H9 (cell line): ENCODE results near the gene TTR. TPM values are rescaled to one million over a fixed set of nuclear protein-coding genes. Genes with fewer than 3 reads are reported as not detected.

Experiments
- DNase-seq: peaks from one replicate; pipeline ENCODE4 v3.0.0-alpha.2; 2017
- H2AFZ ChIP-seq: one replicate; pipeline ENCODE4 v1.6.1; 2013; ENCODE audit warnings: mild to moderate bottlenecking, low read length, control low read depth, moderate library complexity
- H2AK5ac ChIP-seq: 2 replicates; pipeline ENCODE4 v1.6.1; 2013; ENCODE audit warnings: low read length, control low read depth, mixed read lengths; ENCODE audit not compliant: insufficient read length
- H2BK120ac ChIP-seq: one replicate; pipeline ENCODE4 v1.6.1; 2013; ENCODE audit warnings: low read depth, mild to moderate bottlenecking, low read length, control low read depth, inconsistent platforms; ENCODE audit not compliant: poor library complexity, severe bottlenecking
- H2BK12ac ChIP-seq: 2 replicates; pipeline ENCODE4 v1.6.1; 2013; ENCODE audit warnings: low read length, control low read depth, mixed read lengths, low read depth; ENCODE audit not compliant: insufficient read length
- H2BK15ac ChIP-seq: 2 replicates; pipeline ENCODE4 v1.6.1; 2013; ENCODE audit warnings: low read depth, low read length, control low read depth
- H2BK20ac ChIP-seq: one replicate; pipeline ENCODE4 v1.6.1; 2013; ENCODE audit warnings: low read depth, mild to moderate bottlenecking, low read length, control low read depth, inconsistent platforms; ENCODE audit not compliant: poor library complexity, severe bottlenecking
- H2BK5ac ChIP-seq: 2 replicates; pipeline ENCODE4 v1.6.1; 2013; ENCODE audit warnings: low read length, control low read depth, mixed read lengths; ENCODE audit not compliant: insufficient read length
- H3K14ac ChIP-seq: 2 replicates; pipeline ENCODE4 v1.6.1; 2013; ENCODE audit warnings: low read length, control low read depth; ENCODE audit not compliant: insufficient read depth
- H3K18ac ChIP-seq: 2 replicates; pipeline ENCODE4 v1.6.1; 2013; ENCODE audit warnings: low read depth, mild to moderate bottlenecking, mixed read lengths, low read length, control low read depth; ENCODE audit not compliant: insufficient read length
- H3K23ac ChIP-seq: 2 replicates; pipeline ENCODE4 v1.6.1; 2013; ENCODE audit warnings: low read length, control low read depth, mixed read lengths, low read depth; ENCODE audit not compliant: insufficient read length
- H3K23me2 ChIP-seq: 2 replicates; pipeline ENCODE4 v1.6.1; 2013; ENCODE audit warnings: low read depth, mild to moderate bottlenecking, mixed read lengths, low read length, control low read depth; ENCODE audit not compliant: insufficient read length, poor library complexity, severe bottlenecking
- H3K27ac ChIP-seq: 2 replicates; pipeline ENCODE4 v1.5.1; 2013; ENCODE audit warnings: low read length, control low read depth, mixed read lengths, low read depth; ENCODE audit not compliant: insufficient read length
- H3K27me3 ChIP-seq: 2 replicates; pipeline ENCODE4 v1.6.1; 2013; ENCODE audit warnings: low read length, control low read depth, inconsistent platforms; ENCODE audit not compliant: insufficient read depth
- H3K4ac ChIP-seq: 2 replicates; pipeline ENCODE4 v1.6.1; 2013; ENCODE audit warnings: low read depth, mild to moderate bottlenecking, control low read depth, inconsistent platforms, low read length, moderate library complexity
- H3K4me1 ChIP-seq: 2 replicates; pipeline ENCODE4 v1.6.1; 2013; ENCODE audit warnings: low read length, control low read depth, inconsistent platforms; ENCODE audit not compliant: insufficient read depth
- H3K4me2 ChIP-seq: 2 replicates; pipeline ENCODE4 v1.6.1; 2013; ENCODE audit warnings: low read length, control low read depth, mixed read lengths; ENCODE audit not compliant: insufficient read length, insufficient read depth
- H3K56ac ChIP-seq: 2 replicates; pipeline ENCODE4 v1.6.1; 2013; ENCODE audit warnings: low read depth, mild to moderate bottlenecking, mixed read lengths, low read length, control low read depth; ENCODE audit not compliant: insufficient read length
- H3K79me1 ChIP-seq: 2 replicates; pipeline ENCODE4 v1.6.1; 2013; ENCODE audit warnings: low read depth, mild to moderate bottlenecking, moderate library complexity, low read length, control low read depth, inconsistent platforms; ENCODE audit not compliant: insufficient read depth, poor library complexity, severe bottlenecking
- H3K79me2 ChIP-seq: 2 replicates; pipeline ENCODE4 v1.6.1; 2013; ENCODE audit warnings: low read length, control low read depth, inconsistent platforms; ENCODE audit not compliant: insufficient read depth
- H3K9ac ChIP-seq: 2 replicates; pipeline ENCODE4 v1.6.1; 2013; ENCODE audit warnings: low read length, control low read depth, mixed read lengths; ENCODE audit not compliant: insufficient read length; ENCODE audit errors: extremely low read depth
- H3K9me3 ChIP-seq: one replicate; pipeline ENCODE4 v1.6.1; 2013; ENCODE audit warnings: low read depth, low read length, inconsistent platforms; ENCODE audit not compliant: control insufficient read depth
- H3T11ph ChIP-seq: one replicate; pipeline ENCODE4 v1.6.1; 2013; ENCODE audit warnings: mild to moderate bottlenecking, low read length, control low read depth, inconsistent platforms
- H4K20me1 ChIP-seq: one replicate; pipeline ENCODE4 v1.6.1; 2013; ENCODE audit not compliant: control insufficient read depth, insufficient read length, insufficient read depth
- H4K5ac ChIP-seq: 2 replicates; pipeline ENCODE4 v1.6.1; 2013; ENCODE audit warnings: low read depth, mild to moderate bottlenecking, mixed read lengths, low read length, control low read depth; ENCODE audit not compliant: insufficient read length
- H4K8ac ChIP-seq: replicated peaks from 2 replicates; pipeline ENCODE4 v1.6.1; 2013; ENCODE audit warnings: low read length, control low read depth, mixed read lengths, low read depth; ENCODE audit not compliant: insufficient read length
- H4K91ac ChIP-seq: 2 replicates; pipeline ENCODE4 v1.6.1; 2013; ENCODE audit warnings: low read depth, mild to moderate bottlenecking, moderate library complexity, mixed read lengths, low read length, control low read depth; ENCODE audit not compliant: insufficient read length
- H3K27ac Mint-ChIP-seq, 3 experiments: 2 replicates in 2 of 3; 3 replicates in 1 of 3; pipeline ENCODE4 v1.8.0; 2020 to 2021; ENCODE audit warnings: mixed read lengths in 3 of 3, mild to moderate bottlenecking in 1 of 3, moderate library complexity in 1 of 3
- H3K27me3 Mint-ChIP-seq: 2 replicates; pipeline ENCODE4 v1.8.0; 2021; ENCODE audit warnings: low read depth, mild to moderate bottlenecking, moderate library complexity, mixed read lengths
- H3K36me3 Mint-ChIP-seq, 3 experiments: 2 replicates in 2 of 3; 3 replicates in 1 of 3; pipeline ENCODE4 v1.8.0; 2020 to 2021; ENCODE audit warnings: low read depth in 3 of 3, mixed read lengths in 3 of 3; ENCODE audit not compliant: insufficient read depth in 1 of 3
- H3K4me1 Mint-ChIP-seq, 2 experiments: 2 replicates each; pipeline ENCODE4 v1.8.0; 2020; ENCODE audit warnings: mixed read lengths in 2 of 2
- H3K4me3 Mint-ChIP-seq, 2 experiments: 2 replicates in 1 of 2; 3 replicates in 1 of 2; pipeline ENCODE4 v1.8.0; 2020 to 2021; ENCODE audit warnings: mild to moderate bottlenecking in 2 of 2, mixed read lengths in 2 of 2, moderate library complexity in 1 of 2
- H3K9me3 Mint-ChIP-seq, 2 experiments: 2 replicates in 1 of 2; 3 replicates in 1 of 2; pipeline ENCODE4 v1.8.0; 2020; ENCODE audit warnings: mild to moderate bottlenecking in 2 of 2, mixed read lengths in 2 of 2, moderate library complexity in 1 of 2
- CTCF ChIP-seq: fragments of 200-600 bp; sonication (generic); conservative IDR thresholded peaks from 3 replicates; pipeline ENCODE4 v1.8.0; 2021; ENCODE audit warnings: antibody characterized with exemption, mild to moderate bottlenecking
- WGBS: extraction: QIAGEN DNeasy Blood & Tissue Kit; methylation state at CpG from one replicate; pipeline ENCODE4 v1.1.7; 2013; ENCODE audit warnings: missing lambda C conversion rate, low lambda C conversion rate, mixed read lengths; ENCODE audit not compliant: insufficient read length; ENCODE audit errors: extremely low coverage; 5-methylcytosine and 5-hydroxymethylcytosine counted together
- total RNA-seq: library from RNA; stranded (reverse); gene quantifications from 2 replicates; pipeline ENCODE4 v1.2.1, GENCODE V29; 2021

The TTR gene
- total RNA-seq, 1 experiment from 2014 or later = not detected

DNA sequence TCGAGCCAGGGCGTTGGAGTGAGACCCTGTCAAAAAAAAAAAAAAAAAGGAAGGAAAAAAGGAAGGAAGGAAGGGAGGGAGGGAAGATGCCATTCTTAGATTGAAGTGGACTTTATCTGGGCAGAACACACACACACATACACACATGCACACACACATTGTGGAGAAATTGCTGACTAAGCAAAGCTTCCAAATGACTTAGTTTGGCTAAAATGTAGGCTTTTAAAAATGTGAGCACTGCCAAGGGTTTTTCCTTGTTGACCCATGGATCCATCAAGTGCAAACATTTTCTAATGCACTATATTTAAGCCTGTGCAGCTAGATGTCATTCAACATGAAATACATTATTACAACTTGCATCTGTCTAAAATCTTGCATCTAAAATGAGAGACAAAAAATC is 564 bp upstream of the TTR start:
- Mint-ChIP-seq H3K27me3 (no peaks in the 10 kb centered on the region), H3K9me3 (no peaks in the 10 kb centered on the region), H3K36me3 (no peaks in the 10 kb centered on the region), H3K4me3 (no peak overlapping the region), H3K27ac (no peak overlapping the region), H3K4me1 (peaks cover 0 to 2% of the 10 kb centered on the region in 2 experiments; a peak in 1 of 4 replicates)
- Histone ChIP-seq H3T11ph (no peak overlapping the region), H4K8ac (no peak overlapping the region), H2BK15ac (no peak overlapping the region), H2AK5ac (no peak overlapping the region), H3K23me2 (no peaks in the 10 kb centered on the region), H3K9me3 (no peaks in the 10 kb centered on the region), H3K4ac (no peak overlapping the region), H3K18ac (no peak overlapping the region), H4K91ac (no peak overlapping the region), H3K14ac (no peak overlapping the region), H2BK12ac (no peak overlapping the region), H2BK20ac (no peak overlapping the region), H3K27me3 (no peaks in the 10 kb centered on the region), H3K9ac (no peak overlapping the region), H2BK5ac (no peak overlapping the region), H2BK120ac (no peak overlapping the region), H4K20me1 (no peaks in the 10 kb centered on the region), H3K56ac (no peak overlapping the region), H3K27ac (no peak overlapping the region), H2AFZ (no peak overlapping the region), H3K4me1 (no peaks in the 10 kb centered on the region), H3K79me1 (no peaks in the 10 kb centered on the region), H3K4me2 (no peak overlapping the region), H3K79me2 (no peaks in the 10 kb centered on the region), H4K5ac (no peak overlapping the region), H3K23ac (no peak overlapping the region)
- TF ChIP-seq CTCF = no peak
- no CpG with 5 or more reads among the region's 2 CpGs for WGBS
- no peak for DNase-seq
